Loucy (cell line): ENCODE results near the gene HPGDS.

Source experiments
- H2AFZ ChIP-seq: fragments of 200-600 bp; sonication (generic); 2 replicates; pipeline ENCODE4 v1.6.0; 2016; ENCODE audit warnings: antibody characterized with exemption, mild to moderate bottlenecking, low read length, moderate library complexity
- H3F3A ChIP-seq: fragments of 200-600 bp; 2 replicates; pipeline ENCODE4 v1.6.0; 2016; ENCODE audit warnings: antibody characterized with exemption, low read depth, mild to moderate bottlenecking
- H3K27me3 ChIP-seq: fragments of 200-600 bp; sonication (generic); 2 replicates; pipeline ENCODE4 v1.6.1; 2014; ENCODE audit warnings: low read length, mild to moderate bottlenecking; ENCODE audit not compliant: insufficient read depth, poor library complexity, severe bottlenecking
- H3K36me3 ChIP-seq: fragments of 200-600 bp; sonication (generic); 2 replicates; pipeline ENCODE4 v1.6.1; 2016; ENCODE audit warnings: low read length; ENCODE audit not compliant: insufficient read depth
- H3K4me1 ChIP-seq: fragments of 200-600 bp; sonication (generic); 2 replicates; pipeline ENCODE4 v1.5.1; 2014; ENCODE audit warnings: low read length, mild to moderate bottlenecking; ENCODE audit not compliant: insufficient read depth, poor library complexity, severe bottlenecking
- H3K4me2 ChIP-seq: fragments of 200-600 bp; sonication (generic); 2 replicates; pipeline ENCODE4 v1.6.0; 2014; ENCODE audit warnings: antibody characterized with exemption, low read length, low read depth, mild to moderate bottlenecking; ENCODE audit not compliant: poor library complexity, severe bottlenecking
- H3K4me3 ChIP-seq: fragments of 200-600 bp; sonication (generic); 2 replicates; pipeline ENCODE4 v1.5.1; 2014; ENCODE audit warnings: low read length, mild to moderate bottlenecking, mixed read lengths; ENCODE audit not compliant: poor library complexity, severe bottlenecking
- H3K79me2 ChIP-seq: fragments of 200-600 bp; sonication (generic); 2 replicates; pipeline ENCODE4 v1.6.1; 2014; ENCODE audit warnings: low read length; ENCODE audit not compliant: insufficient read depth
- H3K9ac ChIP-seq: fragments of 200-600 bp; sonication (generic); 2 replicates; pipeline ENCODE4 v1.6.0; 2014; ENCODE audit warnings: mild to moderate bottlenecking, low read depth, low read length, moderate library complexity; ENCODE audit not compliant: poor library complexity, severe bottlenecking
- H3K9me2 ChIP-seq: fragments of 200-600 bp; sonication (generic); replicated peaks from 2 replicates; pipeline ENCODE4 v1.6.1; 2016; ENCODE audit warnings: low read depth, low read length, mixed read lengths
- H3K9me3 ChIP-seq: fragments of 200-600 bp; sonication (generic); 2 replicates; pipeline ENCODE4 v1.6.1; 2014; ENCODE audit warnings: mild to moderate bottlenecking, antibody characterized with exemption, low read length, low read depth; ENCODE audit not compliant: insufficient read depth
- H4K20me1 ChIP-seq: fragments of 200-600 bp; sonication (generic); 2 replicates; pipeline ENCODE4 v1.6.0; 2014; ENCODE audit warnings: antibody characterized with exemption, low read length, mild to moderate bottlenecking; ENCODE audit not compliant: insufficient read depth, poor library complexity, severe bottlenecking
- CTCF ChIP-seq: fragments of 200-600 bp; sonication (generic); conservative IDR thresholded peaks from 2 replicates; pipeline ENCODE4 v1.5.1; 2014; ENCODE audit warnings: mild to moderate bottlenecking, antibody characterized with exemption, low read length
- EZH2phosphoT487 ChIP-seq: fragments of 200-600 bp; IDR thresholded peaks from 2 replicates; pipeline ENCODE4 v1.6.1; 2018; ENCODE audit warnings: antibody characterized with exemption, mild to moderate bottlenecking, moderate library complexity, borderline replicate concordance

HPGDS gene

GRCh38 chr4:94373752-94374151 lies 31.1 kb upstream of the HPGDS start:
- H2AFZ ChIP-seq, result no peak overlapping the region
- H3F3A ChIP-seq, result no peaks in the 10 kb centered on the region
- no peaks in the 10 kb centered on the region for H3K36me3 ChIP-seq
- H4K20me1 ChIP-seq, result no peaks in the 10 kb centered on the region
- no peaks in the 10 kb centered on the region for H3K79me2 ChIP-seq
- H3K9me3 ChIP-seq, result no peaks in the 10 kb centered on the region
- no peaks in the 10 kb centered on the region for H3K9me2 ChIP-seq
- H3K27me3 ChIP-seq, result no peaks in the 10 kb centered on the region
- no peak overlapping the region for H3K4me2 ChIP-seq
- H3K9ac ChIP-seq, result no peak overlapping the region
- TF ChIP-seq EZH2phosphoT487 (no peak), CTCF (no peak)
- no peak overlapping the region for H3K4me3 ChIP-seq
- H3K4me1 ChIP-seq, result peaks cover 5% of the 10 kb centered on the region

GRCh38 chr4:94372991-94373390 lies 30.4 kb upstream of the HPGDS start:
- H4K20me1 ChIP-seq, result no peaks in the 10 kb centered on the region
- H3K27me3 ChIP-seq, result no peaks in the 10 kb centered on the region
- H3K9ac ChIP-seq, result no peak overlapping the region
- no peaks in the 10 kb centered on the region for H3K9me2 ChIP-seq
- no peaks in the 10 kb centered on the region for H3K79me2 ChIP-seq
- peak overlapping the region; percentile 44; the same call in 1 of the 2 replicates for H2AFZ ChIP-seq
- TF ChIP-seq CTCF (no peak), EZH2phosphoT487 (no peak)
- no peaks in the 10 kb centered on the region for H3K9me3 ChIP-seq
- no peak overlapping the region for H3K4me2 ChIP-seq
- no peak overlapping the region for H3K4me3 ChIP-seq
- H3K36me3 ChIP-seq, result no peaks in the 10 kb centered on the region
- no peaks in the 10 kb centered on the region for H3F3A ChIP-seq
- H3K4me1 ChIP-seq, result peaks cover 8% of the 10 kb centered on the region

GRCh38 chr4:94372228-94372978 lies 29.8 kb upstream of the HPGDS start:
- Histone ChIP-seq H3K9ac (no peak overlapping the region), H3K4me3 (no peak overlapping the region), H4K20me1 (no peaks in the 10 kb centered on the region), H3K9me2 (no peaks in the 10 kb centered on the region), H3K9me3 (no peaks in the 10 kb centered on the region), H3K27me3 (no peaks in the 10 kb centered on the region), H3K4me1 (peaks cover 8% of the 10 kb centered on the region), H3K79me2 (no peaks in the 10 kb centered on the region), H3K4me2 (no peak overlapping the region), H2AFZ (peak overlapping the region; percentile 44; the same call in 1 of the 2 replicates), H3F3A (no peaks in the 10 kb centered on the region), H3K36me3 (no peaks in the 10 kb centered on the region)
- TF ChIP-seq CTCF (no peak), EZH2phosphoT487 (no peak)
